Stromal cell of bone marrow (primary cell): Measurements from ENCODE around the gene KLHDC4.
A peak's percentile ranks its signal among the peaks of the same experiment; 100 is the strongest.
"Not testable (repeated sequence)": the region's sequence is repeated elsewhere in the genome, so short reads cannot be mapped to it uniquely, and the experiment has no call there.

ENCODE experiments used
- DNase-seq: peaks from one replicate; pipeline ENCODE4 v3.0.0-alpha.2; 2012; ENCODE audit warnings: low read depth

Gene KLHDC4

GRCh38 chr16:87684106-87684677, 81.6 kb downstream of the KLHDC4 start:
- no peak for DNase-seq

GRCh38 chr16:87682852-87683399, 82.9 kb downstream of the KLHDC4 start:
- no peak for DNase-seq

DNA sequence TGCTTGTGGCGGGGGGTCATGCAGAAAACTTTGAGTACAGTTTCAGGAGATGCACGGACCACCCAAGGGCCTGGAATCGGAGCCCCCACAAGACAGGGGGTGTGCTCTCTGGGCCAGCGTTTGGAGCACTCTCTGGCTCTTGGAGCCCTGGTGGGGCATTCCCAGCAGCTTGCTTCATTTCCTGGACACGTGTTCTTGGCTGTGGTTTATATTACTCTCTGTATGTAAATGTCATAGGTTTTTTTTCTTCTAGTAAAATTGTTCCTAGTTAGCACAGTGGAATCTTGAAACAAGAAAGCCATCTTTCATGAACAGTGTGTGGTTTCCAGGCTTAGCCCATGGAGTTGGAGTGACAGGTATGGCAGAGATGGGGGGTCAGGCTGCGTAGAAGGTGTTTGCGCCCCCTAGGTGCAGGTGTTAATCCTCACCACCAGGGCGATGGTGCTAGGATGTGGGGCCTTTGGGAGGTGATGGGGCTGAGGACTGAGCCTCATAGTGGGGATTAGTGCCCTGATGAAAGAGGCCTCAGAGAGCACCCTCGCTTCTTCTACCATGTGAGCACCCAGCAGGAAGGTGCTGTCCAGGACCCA, 83.7 kb downstream of the KLHDC4 start:
- DNase-seq = peak; percentile 45

- DNase-seq = not testable (repeated sequence)
Measured at GRCh38 chr16:87681051-87681602, 84.7 kb downstream of the KLHDC4 start.

DNA sequence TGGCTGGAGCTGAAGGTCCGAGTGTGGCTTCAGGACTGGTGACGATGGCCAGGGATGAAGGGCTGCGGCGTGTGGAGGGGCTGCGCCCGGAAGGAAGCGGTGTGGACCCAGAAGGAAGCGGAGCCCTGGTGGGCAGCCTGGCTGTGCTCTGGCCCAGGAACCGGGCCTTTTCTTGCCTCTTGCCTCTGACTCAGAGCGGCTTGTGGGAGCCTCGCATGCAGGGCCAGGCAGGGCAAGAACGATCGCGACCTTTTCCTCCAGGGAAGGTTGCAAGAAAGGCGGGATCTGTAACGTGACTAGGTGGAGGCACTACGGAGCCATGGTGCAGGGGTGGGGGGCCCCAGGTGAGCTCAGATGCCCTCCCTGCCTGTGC, 85.5 kb downstream of the KLHDC4 start:
- no peak for DNase-seq

DNA sequence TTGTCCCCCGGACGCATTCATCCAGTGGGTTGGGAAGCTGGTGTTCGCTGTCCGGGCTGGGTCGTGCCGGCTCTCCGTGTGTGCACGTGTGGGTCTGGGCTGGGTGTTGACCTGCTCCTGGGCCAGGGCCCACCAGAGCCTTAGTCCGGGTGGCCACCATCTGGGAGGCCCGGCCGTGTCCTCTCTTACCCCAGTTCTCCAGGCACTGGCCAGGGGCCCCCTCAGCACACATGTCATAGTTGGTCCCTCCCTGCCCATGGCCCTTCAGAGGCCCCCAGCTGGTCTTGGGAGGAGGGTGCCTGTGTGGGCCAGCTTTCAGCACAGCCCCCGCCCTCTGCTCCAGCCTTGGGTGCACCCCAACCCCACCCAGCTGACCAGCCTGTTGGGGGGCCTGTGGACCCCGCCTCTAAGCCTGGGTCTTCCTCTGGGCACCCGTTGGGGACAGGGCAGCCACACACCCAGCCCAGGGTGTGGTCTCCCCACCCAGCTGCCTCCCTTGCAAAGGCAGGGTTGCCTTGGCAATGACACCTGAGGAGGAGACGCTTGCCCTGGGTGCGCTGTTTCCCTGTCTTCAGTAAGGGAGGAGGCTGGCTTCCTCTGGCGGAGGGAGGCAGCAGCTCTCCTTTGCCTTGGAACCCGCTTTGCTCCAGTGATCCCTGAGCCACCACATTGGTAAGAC, 86.1 kb downstream of the KLHDC4 start:
- DNase-seq = no peak

- DNase-seq = no peak
Measured at GRCh38 chr16:87678618-87679017, 87.2 kb downstream of the KLHDC4 start.

DNA sequence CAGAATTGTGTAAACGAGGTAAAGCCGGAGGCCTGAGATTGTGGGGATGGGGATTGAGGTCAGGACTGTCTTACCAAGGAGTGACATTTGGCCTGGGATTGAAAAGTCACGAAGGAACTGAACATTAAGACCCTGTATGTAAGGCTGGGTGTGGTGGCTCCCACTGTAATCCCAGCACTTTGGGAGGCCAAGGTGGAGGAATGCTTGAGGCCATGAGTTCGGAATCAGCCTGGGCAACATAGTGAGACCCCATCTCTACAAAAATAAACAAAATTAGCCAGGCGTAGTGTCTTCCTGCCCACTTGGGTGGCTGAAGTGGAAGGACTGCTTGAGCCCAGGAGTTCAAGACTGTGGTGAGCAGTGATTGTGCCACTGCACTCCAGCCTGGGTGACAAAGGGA, 88.0 kb downstream of the KLHDC4 start:
- DNase-seq = no peak

- DNase-seq = no peak
Measured at GRCh38 chr16:87675111-87675719, 90.6 kb downstream of the KLHDC4 start.

DNA sequence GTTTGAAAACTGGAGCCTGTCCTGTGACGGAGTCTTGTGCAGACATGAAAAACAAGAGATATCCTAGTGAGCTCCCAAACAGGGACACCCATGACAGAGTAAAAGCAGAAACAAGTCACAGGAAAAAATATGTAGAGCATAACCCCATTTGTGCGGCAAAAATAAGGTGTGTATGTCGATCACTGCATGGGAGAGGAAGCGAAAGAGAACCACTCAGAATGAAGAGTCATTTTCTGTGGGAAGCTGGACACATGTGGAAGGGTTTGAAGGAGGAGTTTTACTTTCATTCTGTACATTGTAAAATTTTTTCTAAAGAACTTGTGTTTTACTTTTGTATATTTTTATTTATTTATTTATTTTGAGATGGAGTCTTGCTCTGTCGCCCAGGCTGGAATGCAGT, 91.4 kb downstream of the KLHDC4 start:
- DNase-seq = no peak

- no peak for DNase-seq
Measured at GRCh38 chr16:87671715-87672270, 94.0 kb downstream of the KLHDC4 start.

DNA sequence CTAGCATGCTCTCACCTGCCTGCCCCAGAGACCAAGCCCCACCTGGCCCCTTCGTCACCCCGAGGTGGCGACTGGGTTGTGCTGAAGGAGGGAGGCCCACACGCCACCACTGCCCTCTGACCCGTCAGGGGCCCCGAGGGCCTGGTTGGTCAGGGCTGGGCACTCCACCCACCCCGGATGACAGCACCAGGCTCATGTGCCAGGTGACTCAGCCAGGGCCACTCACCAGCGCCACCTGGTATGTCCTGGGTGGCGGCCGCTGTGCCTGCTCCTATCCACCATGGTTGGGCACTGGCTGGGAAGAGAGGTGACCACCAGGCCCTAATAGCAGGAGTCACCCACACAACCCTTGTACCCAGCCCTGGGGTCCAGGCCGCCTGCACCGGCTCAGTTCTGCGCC, 94.6 kb downstream of the KLHDC4 start:
- DNase-seq = no peak

- DNase-seq = no peak
Measured at GRCh38 chr16:87669672-87670071, 96.1 kb downstream of the KLHDC4 start.

DNA sequence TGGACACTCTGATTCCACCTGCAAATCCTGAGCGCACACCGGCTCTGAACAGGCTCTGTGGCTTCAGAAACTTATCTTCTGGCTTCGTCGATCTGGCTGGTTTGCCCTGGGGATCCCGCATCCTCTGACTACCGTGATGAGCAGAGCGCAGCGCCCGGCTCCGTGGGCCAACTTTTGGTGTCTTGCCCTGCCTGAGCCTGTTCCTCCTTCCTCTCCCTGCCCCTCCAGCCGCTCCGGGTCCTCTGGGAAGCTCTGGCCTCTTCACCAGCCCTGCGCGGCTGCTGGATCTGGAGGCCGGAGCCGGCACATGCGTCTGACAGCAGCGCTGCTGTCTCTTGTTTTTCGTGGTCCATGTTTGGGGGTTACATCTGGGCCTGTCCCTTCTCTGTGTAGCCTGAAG, 97.8 kb downstream of the KLHDC4 start:
- no peak for DNase-seq

- no peak for DNase-seq
Measured at GRCh38 chr16:87667443-87667842, 98.3 kb downstream of the KLHDC4 start.

DNA sequence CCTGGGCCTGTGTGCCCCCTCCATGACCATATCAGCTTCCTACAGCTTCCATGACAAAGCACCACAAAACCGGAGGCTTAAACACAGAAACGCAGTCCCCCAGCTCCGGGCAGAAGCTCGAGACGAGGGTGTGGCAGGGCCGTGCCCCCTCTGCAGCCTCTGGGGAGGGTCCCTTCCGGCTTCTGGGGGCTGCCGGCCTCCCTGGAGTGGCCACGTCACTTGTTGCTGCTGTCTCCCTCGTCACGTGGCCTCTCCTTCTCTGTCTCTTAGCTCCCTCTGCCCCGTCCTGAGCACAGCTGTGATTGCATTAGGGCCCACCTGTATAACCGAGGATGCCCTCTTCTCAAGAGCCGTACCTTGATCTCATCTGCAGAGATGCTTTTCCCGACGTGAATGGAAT, 98.9 kb downstream of the KLHDC4 start:
- DNase-seq = no peak

GRCh38 chr16:87665193-87665592, 100.6 kb downstream of the KLHDC4 start:
- DNase-seq = no peak

DNA sequence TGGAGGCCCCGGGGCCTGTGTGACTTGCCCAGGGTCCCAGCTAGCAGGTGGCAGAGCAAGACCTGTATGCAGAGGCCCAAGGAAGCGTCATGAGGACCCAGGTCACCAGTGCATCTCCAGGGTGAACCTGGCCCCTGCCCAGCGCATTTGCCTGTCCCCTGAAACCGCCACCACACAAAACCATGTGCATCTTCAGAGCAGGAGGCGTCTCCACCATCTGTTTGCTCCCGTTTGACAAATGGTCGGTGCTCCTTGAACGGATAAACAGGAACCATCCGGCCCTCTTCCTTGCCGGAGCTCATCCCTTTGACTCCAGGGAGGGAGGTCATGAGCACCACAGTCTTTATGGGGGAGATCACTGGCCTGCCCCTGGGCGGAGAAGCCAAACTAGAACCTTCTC, 101.0 kb downstream of the KLHDC4 start:
- no peak for DNase-seq

GRCh38 chr16:87662254-87663204, 103.3 kb downstream of the KLHDC4 start:
- DNase-seq = no peak

- DNase-seq = peak; percentile 12
Measured at GRCh38 chr16:87661561-87661960, 104.2 kb downstream of the KLHDC4 start.

GRCh38 chr16:87658564-87659225, 107.1 kb downstream of the KLHDC4 start:
- DNase-seq = no peak
